Measurements from ENCODE around the gene NDUFS7.

Gene NDUFS7

GRCh38 chr19:1401138-1401888 is 17.6 kb downstream of the NDUFS7 start, which contains the start of gene GAMT:
GAMT (minus strand) TSS chr19:1401542; CDS start chr19:1401476, 66 bp downstream.
- DNase-seq, result peak; percentile 55

GRCh38 chr19:1401889-1402217 is 18.1 kb downstream of the NDUFS7 start:
- no peak for DNase-seq

GRCh38 chr19:1402411-1403070 is 18.8 kb downstream of the NDUFS7 start:
- no peak for DNase-seq

- DNase-seq, result peak; percentile 99
Observed at GRCh38 chr19:1406774-1407527, 23.2 kb downstream of the NDUFS7 start.

- DNase-seq, result peak; percentile 45
Observed at GRCh38 chr19:1407528-1408299, 24.0 kb downstream of the NDUFS7 start, which contains the start of gene DAZAP1. DAZAP1 (plus strand) TSS chr19:1407586; CDS start chr19:1407774, 188 bp downstream.

- peak; percentile 76 for DNase-seq
Observed at GRCh38 chr19:1408300-1409203, 24.8 kb downstream of the NDUFS7 start.

- no peak for DNase-seq
Observed at GRCh38 chr19:1409204-1410005, 25.7 kb downstream of the NDUFS7 start.

- DNase-seq, result no peak
Observed at GRCh38 chr19:1410136-1410786, 26.6 kb downstream of the NDUFS7 start.

GRCh38 chr19:1410789-1411188 is 27.1 kb downstream of the NDUFS7 start:
- no peak for DNase-seq

- peak; percentile 52 for DNase-seq
Observed at GRCh38 chr19:1411255-1412191, 27.8 kb downstream of the NDUFS7 start.

GRCh38 chr19:1412323-1412923 is 28.7 kb downstream of the NDUFS7 start:
- DNase-seq, result no peak

GRCh38 chr19:1412995-1413800 is 29.5 kb downstream of the NDUFS7 start:
- DNase-seq, result no peak

GRCh38 chr19:1416014-1416841 is 32.5 kb downstream of the NDUFS7 start:
- no peak for DNase-seq

GRCh38 chr19:1417145-1417544 is 33.4 kb downstream of the NDUFS7 start:
- DNase-seq, result no peak

GRCh38 chr19:1417681-1418495 is 34.2 kb downstream of the NDUFS7 start:
- DNase-seq, result no peak

GRCh38 chr19:1418496-1418775 is 34.7 kb downstream of the NDUFS7 start:
- no peak for DNase-seq

All from CD4-positive, alpha-beta T cell treated with Interleukin-17A for 1 hour (primary cell).